GM19452 (cell line): ENCODE results near the gene ECI1.

Experiments used
- ATAC-seq: cut with Tn5 transposase; IDR thresholded peaks from one replicate; pipeline ENCODE4 v1.9.1; 2021; ENCODE audit not compliant: unreplicated experiment

ECI1 gene

GRCh38 chr16:2233872-2234812 is 17.2 kb downstream of the ECI1 start:
- ATAC-seq: no peak

- no peak for ATAC-seq
These were observed 18.2 kb downstream of the ECI1 start for GRCh38 chr16:2233046-2233775.

- ATAC-seq: no peak
These were observed 19.0 kb downstream of the ECI1 start for GRCh38 chr16:2232094-2232990.

- ATAC-seq: no peak
These were observed 20.1 kb downstream of the ECI1 start for GRCh38 chr16:2231016-2231931.

- ATAC-seq: no peak
These were observed 21.0 kb downstream of the ECI1 start for GRCh38 chr16:2230376-2230775.

GRCh38 chr16:2229632-2230250 is 21.6 kb downstream of the ECI1 start:
- ATAC-seq: no peak

- ATAC-seq: no peak
These were observed 22.3 kb downstream of the ECI1 start for GRCh38 chr16:2229091-2229490.

GRCh38 chr16:2228161-2228824 is 23.1 kb downstream of the ECI1 start:
- ATAC-seq: no peak

- no peak for ATAC-seq
These were observed 24.5 kb downstream of the ECI1 start for GRCh38 chr16:2226918-2227317.

GRCh38 chr16:2226245-2226793 is 25.1 kb downstream of the ECI1 start:
- no peak for ATAC-seq

GRCh38 chr16:2223942-2224486 is 27.4 kb downstream of the ECI1 start:
- peak; percentile 9 for ATAC-seq

GRCh38 chr16:2223221-2223941 is 28.0 kb downstream of the ECI1 start, which contains the start of gene E4F1:
TSS of gene E4F1 (plus strand) at chr16:2223591. CDS start at chr16:2223614, 23 bp downstream.
- peak; percentile 92 for ATAC-seq

- no peak for ATAC-seq
These were observed 35.1 kb downstream of the ECI1 start for GRCh38 chr16:2216330-2216729.

GRCh38 chr16:2214719-2214968 is 36.7 kb downstream of the ECI1 start, which contains the start of gene PGP:
TSS of gene PGP (minus strand) at chr16:2214840. CDS start at chr16:2214777, 63 bp downstream.
- ATAC-seq: peak; percentile 87

- ATAC-seq: no peak
These were observed 37.3 kb downstream of the ECI1 start for GRCh38 chr16:2213817-2214718.

GRCh38 chr16:2212362-2213324 is 38.7 kb downstream of the ECI1 start:
- no peak for ATAC-seq
